SH-SY5Y (cell line): ENCODE results near the gene PLA2G3.

Experiments
- GATA2 ChIP-seq: IDR thresholded peaks from 2 replicates; pipeline ENCODE4 v1.6.1; 2011; ENCODE audit warnings: mild to moderate bottlenecking, low read depth, low read length
- GATA3 ChIP-seq: IDR thresholded peaks from 2 replicates; pipeline ENCODE4 v1.6.1; 2011; ENCODE audit warnings: low read depth, mild to moderate bottlenecking, low read length, moderate library complexity

DNA sequence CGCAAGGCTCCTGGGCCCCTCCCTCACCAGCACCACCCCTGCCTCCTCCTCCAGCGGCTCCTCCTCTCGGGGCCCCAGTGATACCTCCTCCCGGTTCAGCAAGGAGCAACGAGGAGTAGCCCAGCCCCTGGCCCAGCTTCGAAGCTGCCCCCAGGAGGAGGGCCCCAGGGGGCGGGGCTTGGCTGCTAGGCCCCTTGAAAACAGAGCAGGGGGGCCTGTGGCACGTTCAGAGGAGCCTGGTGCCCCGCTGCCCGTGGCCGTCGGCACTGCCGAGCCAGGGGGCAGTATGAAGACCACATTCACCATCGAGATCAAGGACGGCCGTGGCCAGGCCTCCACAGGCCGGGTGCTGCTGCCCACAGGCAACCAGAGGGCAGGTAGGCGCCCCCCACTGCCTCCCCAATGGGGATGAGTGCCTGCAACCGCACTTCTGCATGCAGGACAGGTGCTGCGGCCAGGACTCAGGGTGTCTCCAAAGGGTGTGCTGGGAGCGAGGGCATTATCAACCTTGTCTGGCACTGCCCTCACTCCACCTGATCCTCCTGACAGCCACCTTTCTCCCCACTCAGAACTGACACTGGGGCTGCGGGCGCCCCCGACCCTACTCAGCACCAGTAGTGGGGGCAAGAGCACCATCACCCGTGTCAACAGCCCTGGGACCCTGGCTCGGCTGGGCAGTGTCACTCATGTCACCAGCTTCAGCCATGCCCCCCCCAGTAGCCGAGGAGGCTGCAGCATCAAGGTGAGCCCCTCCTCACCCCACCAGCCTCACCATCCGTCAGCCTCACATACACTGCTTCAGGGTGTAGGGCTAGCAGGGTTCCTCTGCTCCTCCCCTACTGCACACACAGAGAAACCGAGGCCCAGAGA is 49.0 kb downstream of the PLA2G3 start:
- no peak for TF ChIP-seq GATA3
- TF ChIP-seq GATA2 = no peak
